ENCODE data around the gene STK31.
"Not testable (repeated sequence)": the region's sequence is repeated elsewhere in the genome, so short reads cannot be mapped to it uniquely, and the experiment has no call there.

Gene STK31, protein sequence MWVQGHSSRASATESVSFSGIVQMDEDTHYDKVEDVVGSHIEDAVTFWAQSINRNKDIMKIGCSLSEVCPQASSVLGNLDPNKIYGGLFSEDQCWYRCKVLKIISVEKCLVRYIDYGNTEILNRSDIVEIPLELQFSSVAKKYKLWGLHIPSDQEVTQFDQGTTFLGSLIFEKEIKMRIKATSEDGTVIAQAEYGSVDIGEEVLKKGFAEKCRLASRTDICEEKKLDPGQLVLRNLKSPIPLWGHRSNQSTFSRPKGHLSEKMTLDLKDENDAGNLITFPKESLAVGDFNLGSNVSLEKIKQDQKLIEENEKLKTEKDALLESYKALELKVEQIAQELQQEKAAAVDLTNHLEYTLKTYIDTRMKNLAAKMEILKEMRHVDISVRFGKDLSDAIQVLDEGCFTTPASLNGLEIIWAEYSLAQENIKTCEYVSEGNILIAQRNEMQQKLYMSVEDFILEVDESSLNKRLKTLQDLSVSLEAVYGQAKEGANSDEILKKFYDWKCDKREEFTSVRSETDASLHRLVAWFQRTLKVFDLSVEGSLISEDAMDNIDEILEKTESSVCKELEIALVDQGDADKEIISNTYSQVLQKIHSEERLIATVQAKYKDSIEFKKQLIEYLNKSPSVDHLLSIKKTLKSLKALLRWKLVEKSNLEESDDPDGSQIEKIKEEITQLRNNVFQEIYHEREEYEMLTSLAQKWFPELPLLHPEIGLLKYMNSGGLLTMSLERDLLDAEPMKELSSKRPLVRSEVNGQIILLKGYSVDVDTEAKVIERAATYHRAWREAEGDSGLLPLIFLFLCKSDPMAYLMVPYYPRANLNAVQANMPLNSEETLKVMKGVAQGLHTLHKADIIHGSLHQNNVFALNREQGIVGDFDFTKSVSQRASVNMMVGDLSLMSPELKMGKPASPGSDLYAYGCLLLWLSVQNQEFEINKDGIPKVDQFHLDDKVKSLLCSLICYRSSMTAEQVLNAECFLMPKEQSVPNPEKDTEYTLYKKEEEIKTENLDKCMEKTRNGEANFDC

GRCh38 chr7:23710000-23710399, at the start of gene STK31:
Gene STK31 (plus strand): TSS chr7:23710219. CDS start chr7:23710286, 67 bp downstream.
- no peaks in the 10 kb centered on the region for H3K27me3 Mint-ChIP-seq
- H3K4me3 Mint-ChIP-seq, result no peak within 1 kb of the TSS

GRCh38 chr7:23661385-23661784, 48.6 kb upstream of the STK31 start:
- no peaks in the 10 kb centered on the region for H3K27me3 Mint-ChIP-seq
- H3K4me1 Mint-ChIP-seq (ENCODE audit: low read depth), result no peaks in the 10 kb centered on the region
- H3K9me3 Mint-ChIP-seq, result peaks cover 13% of the 10 kb centered on the region
- no peaks in the 10 kb centered on the region for H3K36me3 Mint-ChIP-seq (ENCODE audit: low read depth)
- no peak overlapping the region for H3K27ac Mint-ChIP-seq
- no peak overlapping the region for H3K4me3 Mint-ChIP-seq

More at GRCh38 chr7:23710000-23710399, at the start of gene STK31:
- Mint-ChIP-seq H3K27ac (no peak within 1 kb of the TSS), H3K9me3 (peaks cover 12% of the 10 kb centered on the region), H3K36me3 (ENCODE audit: low read depth) (peaks cover 15% of the 10 kb centered on the region), H3K4me1 (ENCODE audit: low read depth) (no peaks in the 10 kb centered on the region)

- Mint-ChIP-seq H3K27me3 (no peaks in the 10 kb centered on the region), H3K4me1 (ENCODE audit: low read depth) (no peaks in the 10 kb centered on the region), H3K36me3 (ENCODE audit: low read depth) (no peaks in the 10 kb centered on the region), H3K4me3 (no peak overlapping the region), H3K27ac (no peak overlapping the region), H3K9me3 (peaks cover 8% of the 10 kb centered on the region)
Observed at GRCh38 chr7:23662124-23662983, 47.7 kb upstream of the STK31 start.

DNA sequence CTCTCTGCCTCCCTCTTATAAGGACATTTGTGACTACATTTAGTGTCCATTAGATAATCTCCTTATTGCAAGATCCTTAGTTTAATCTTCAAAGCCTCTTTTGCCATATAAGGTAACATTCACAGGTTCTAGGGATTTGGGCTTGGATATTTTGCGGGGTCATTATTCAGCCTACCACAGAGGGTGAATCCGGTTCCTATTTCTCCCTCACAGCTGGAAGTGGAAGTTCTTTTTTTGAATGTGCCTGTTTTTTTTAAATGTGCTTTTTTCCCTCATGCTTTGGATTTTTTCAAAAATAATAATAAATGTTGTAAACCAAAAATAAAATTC, 47.1 kb upstream of the STK31 start:
- no peaks in the 10 kb centered on the region for H3K27me3 Mint-ChIP-seq
- no peak overlapping the region for H3K27ac Mint-ChIP-seq
- H3K4me1 Mint-ChIP-seq (ENCODE audit: low read depth), result no peaks in the 10 kb centered on the region
- peaks cover 8% of the 10 kb centered on the region for H3K9me3 Mint-ChIP-seq
- H3K4me3 Mint-ChIP-seq, result no peak overlapping the region
- no peaks in the 10 kb centered on the region for H3K36me3 Mint-ChIP-seq (ENCODE audit: low read depth)

GRCh38 chr7:23664122-23664521, 45.9 kb upstream of the STK31 start:
- no peaks in the 10 kb centered on the region for H3K27me3 Mint-ChIP-seq
- no peak overlapping the region for H3K27ac Mint-ChIP-seq
- no peaks in the 10 kb centered on the region for H3K4me1 Mint-ChIP-seq (ENCODE audit: low read depth)
- no peak overlapping the region for H3K4me3 Mint-ChIP-seq
- H3K9me3 Mint-ChIP-seq, result no peaks in the 10 kb centered on the region
- H3K36me3 Mint-ChIP-seq (ENCODE audit: low read depth), result no peaks in the 10 kb centered on the region

DNA sequence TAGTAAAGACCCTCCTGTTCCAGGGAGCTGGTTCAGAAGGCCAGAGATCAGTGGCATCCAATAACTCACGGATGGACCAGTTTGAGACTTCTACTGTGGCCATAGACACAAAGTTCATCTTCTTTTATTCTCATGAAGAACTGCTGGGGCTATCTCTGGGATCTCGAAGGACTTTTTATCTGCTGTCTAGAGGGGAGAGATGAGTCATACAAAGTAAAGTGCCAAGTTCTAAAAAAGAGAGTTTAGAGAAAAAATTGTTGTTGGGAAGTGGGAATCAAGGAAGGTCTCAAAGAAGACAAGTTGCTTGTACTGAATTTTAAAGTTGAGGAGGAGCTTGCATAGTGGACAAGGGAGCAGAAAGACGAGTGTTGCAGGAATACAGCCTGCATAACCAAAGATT, 38.0 kb upstream of the STK31 start:
- Mint-ChIP-seq H3K4me3 (no peak overlapping the region), H3K27ac (no peak overlapping the region), H3K9me3 (no peaks in the 10 kb centered on the region), H3K27me3 (peaks cover 5% of the 10 kb centered on the region), H3K36me3 (ENCODE audit: low read depth) (no peaks in the 10 kb centered on the region), H3K4me1 (ENCODE audit: low read depth) (no peaks in the 10 kb centered on the region)

GRCh38 chr7:23679898-23680413, 30.1 kb upstream of the STK31 start, which contains the start of gene FAM221A:
Gene FAM221A (plus strand): TSS chr7:23680199. CDS start chr7:23680219, 20 bp downstream.
- Mint-ChIP-seq H3K4me1 (ENCODE audit: low read depth) (peaks cover 6% of the 10 kb centered on the region), H3K36me3 (ENCODE audit: low read depth) (no peaks in the 10 kb centered on the region), H3K27ac (peak within 1 kb of the TSS; percentile 61), H3K27me3 (no peaks in the 10 kb centered on the region), H3K9me3 (no peaks in the 10 kb centered on the region), H3K4me3 (peak within 1 kb of the TSS; percentile 88)

DNA sequence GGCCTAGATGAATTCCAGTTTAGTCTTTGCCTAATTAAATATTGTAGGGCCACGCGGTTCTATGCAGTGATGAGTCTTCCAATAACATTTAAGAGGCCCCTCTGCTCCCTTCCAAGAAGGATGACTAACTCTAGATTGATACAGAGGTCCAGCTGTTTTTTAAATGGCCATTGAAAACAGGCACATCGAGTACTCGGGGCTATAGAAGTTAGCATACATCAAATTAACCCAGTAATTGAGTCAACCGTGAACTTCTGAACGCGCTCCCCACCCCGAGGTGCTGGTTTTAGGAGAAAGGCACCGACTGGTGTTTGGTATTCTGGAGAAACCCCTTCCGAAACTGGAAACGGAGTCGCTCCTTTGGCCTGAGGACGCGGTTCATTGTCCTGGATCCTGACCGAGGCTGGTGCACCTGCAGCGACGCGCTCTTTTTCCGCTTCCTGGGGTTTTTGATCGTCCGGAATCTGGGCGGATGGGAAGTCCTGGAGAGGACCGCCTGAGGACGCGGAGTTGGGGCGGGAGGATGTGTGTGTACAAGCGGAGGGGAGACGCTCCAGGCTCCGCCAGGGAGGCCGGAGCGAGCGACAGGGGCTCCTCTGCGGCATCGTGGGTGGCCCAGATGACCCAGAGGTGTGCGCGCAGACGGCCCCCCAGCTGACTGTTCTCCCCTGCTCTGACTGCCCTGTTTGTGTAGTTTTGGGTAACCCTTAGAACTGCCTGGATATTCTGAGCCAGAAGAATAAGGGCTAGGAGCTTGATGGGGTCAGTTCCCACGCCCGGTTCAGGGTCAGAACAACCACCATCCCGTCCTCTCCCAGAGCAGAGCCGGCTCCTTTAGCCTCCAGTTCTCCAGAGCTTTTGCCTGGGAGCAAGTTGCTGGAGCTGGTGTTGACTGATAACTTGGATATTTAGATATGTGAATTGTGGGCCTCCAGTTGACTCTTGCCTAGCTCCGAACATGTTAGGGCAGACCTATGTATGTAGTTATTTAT, 29.3 kb upstream of the STK31 start:
- peak overlapping the region; percentile 88 for H3K4me3 Mint-ChIP-seq
- no peaks in the 10 kb centered on the region for H3K9me3 Mint-ChIP-seq
- H3K27ac Mint-ChIP-seq, result peak overlapping the region; percentile 31
- no peaks in the 10 kb centered on the region for H3K27me3 Mint-ChIP-seq
- peaks cover 6% of the 10 kb centered on the region for H3K4me1 Mint-ChIP-seq (ENCODE audit: low read depth)
- H3K36me3 Mint-ChIP-seq (ENCODE audit: low read depth), result no peaks in the 10 kb centered on the region

DNA sequence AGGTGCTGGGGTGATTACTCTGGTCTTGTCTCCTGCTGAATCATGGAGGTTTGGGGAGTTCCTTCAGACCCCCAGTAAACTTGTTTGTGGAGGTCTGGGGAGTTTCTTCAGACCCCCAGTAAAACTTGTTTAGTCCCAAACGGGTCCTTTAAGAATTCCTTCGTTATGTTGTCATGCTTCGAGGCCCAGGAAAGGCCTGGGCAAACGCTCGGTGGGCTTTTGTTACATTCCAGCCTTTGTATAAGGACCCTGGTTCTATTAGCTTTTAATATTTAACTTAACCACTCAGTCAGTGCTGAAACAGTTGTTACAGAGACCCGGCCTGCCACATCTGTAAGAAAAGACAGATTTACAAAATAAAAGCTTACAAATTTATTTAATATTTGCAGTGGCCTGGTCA, 26.0 kb upstream of the STK31 start:
- not testable (repeated sequence) for H3K36me3 Mint-ChIP-seq (ENCODE audit: low read depth)

GRCh38 chr7:23685731-23686130, 24.3 kb upstream of the STK31 start:
- Mint-ChIP-seq H3K4me1 (ENCODE audit: low read depth) (no peaks in the 10 kb centered on the region), H3K4me3 (no peak overlapping the region), H3K36me3 (ENCODE audit: low read depth) (peaks cover 15% of the 10 kb centered on the region), H3K9me3 (no peaks in the 10 kb centered on the region), H3K27me3 (no peaks in the 10 kb centered on the region), H3K27ac (no peak overlapping the region)

More for the DNA sequence above, 26.0 kb upstream of the STK31 start:
- not testable (repeated sequence) for H3K27ac Mint-ChIP-seq; H3K9me3 Mint-ChIP-seq; H3K4me1 Mint-ChIP-seq (ENCODE audit: low read depth); H3K27me3 Mint-ChIP-seq; H3K4me3 Mint-ChIP-seq

DNA sequence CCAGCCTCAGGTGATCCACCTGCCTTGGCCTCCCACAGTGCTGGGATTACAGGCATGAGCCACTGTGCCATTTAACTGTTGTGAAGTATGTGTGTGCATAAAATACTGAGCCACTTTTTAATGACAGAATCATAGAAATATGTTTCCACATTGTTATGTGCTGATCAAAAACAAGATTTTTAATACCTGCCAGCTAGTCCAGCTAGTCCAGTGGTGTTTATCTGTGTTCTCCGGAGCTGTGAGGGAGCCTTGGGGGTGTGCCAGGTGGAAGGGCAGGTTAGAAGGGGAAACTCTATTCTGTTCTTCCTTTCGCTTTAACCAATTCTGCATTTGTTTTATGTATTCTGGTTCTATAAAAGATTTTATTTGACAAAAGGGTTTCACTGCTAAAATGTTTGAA, 23.0 kb upstream of the STK31 start:
- Mint-ChIP-seq H3K4me3 (no peak overlapping the region), H3K27ac (no peak overlapping the region), H3K36me3 (ENCODE audit: low read depth) (peaks cover 17% of the 10 kb centered on the region)

GRCh38 chr7:23689165-23689564, 20.9 kb upstream of the STK31 start:
- Mint-ChIP-seq H3K4me3 (no peak overlapping the region), H3K27ac (no peak overlapping the region), H3K27me3 (no peaks in the 10 kb centered on the region), H3K4me1 (ENCODE audit: low read depth) (no peaks in the 10 kb centered on the region), H3K36me3 (ENCODE audit: low read depth) (peaks cover 29% of the 10 kb centered on the region), H3K9me3 (no peaks in the 10 kb centered on the region)

More for the DNA sequence above, 23.0 kb upstream of the STK31 start:
- H3K4me1 Mint-ChIP-seq (ENCODE audit: low read depth), result no peaks in the 10 kb centered on the region
- H3K9me3 Mint-ChIP-seq, result no peaks in the 10 kb centered on the region
- H3K27me3 Mint-ChIP-seq, result no peaks in the 10 kb centered on the region

GRCh38 chr7:23691320-23691719, 18.7 kb upstream of the STK31 start:
- peaks cover 37% of the 10 kb centered on the region for H3K36me3 Mint-ChIP-seq (ENCODE audit: low read depth)
- H3K27ac Mint-ChIP-seq, result no peak overlapping the region
- no peak overlapping the region for H3K4me3 Mint-ChIP-seq
- H3K9me3 Mint-ChIP-seq, result no peaks in the 10 kb centered on the region
- no peaks in the 10 kb centered on the region for H3K4me1 Mint-ChIP-seq (ENCODE audit: low read depth)
- no peaks in the 10 kb centered on the region for H3K27me3 Mint-ChIP-seq

Data from stimulated activated naive CD8-positive, alpha-beta T cell treated with anti-CD3 and anti-CD28 coated beads, Interleukin-15, Interleukin-2, amounts not matched to agents 100 ng/mL and 50 ng/mL, for 24 hours (primary cell).